ENCODE data around the gene SNCA.

GRCh38 chr4:89879215-89879614 lies 42.3 kb upstream of the SNCA start:
- TF ChIP-seq, protein P1, sequence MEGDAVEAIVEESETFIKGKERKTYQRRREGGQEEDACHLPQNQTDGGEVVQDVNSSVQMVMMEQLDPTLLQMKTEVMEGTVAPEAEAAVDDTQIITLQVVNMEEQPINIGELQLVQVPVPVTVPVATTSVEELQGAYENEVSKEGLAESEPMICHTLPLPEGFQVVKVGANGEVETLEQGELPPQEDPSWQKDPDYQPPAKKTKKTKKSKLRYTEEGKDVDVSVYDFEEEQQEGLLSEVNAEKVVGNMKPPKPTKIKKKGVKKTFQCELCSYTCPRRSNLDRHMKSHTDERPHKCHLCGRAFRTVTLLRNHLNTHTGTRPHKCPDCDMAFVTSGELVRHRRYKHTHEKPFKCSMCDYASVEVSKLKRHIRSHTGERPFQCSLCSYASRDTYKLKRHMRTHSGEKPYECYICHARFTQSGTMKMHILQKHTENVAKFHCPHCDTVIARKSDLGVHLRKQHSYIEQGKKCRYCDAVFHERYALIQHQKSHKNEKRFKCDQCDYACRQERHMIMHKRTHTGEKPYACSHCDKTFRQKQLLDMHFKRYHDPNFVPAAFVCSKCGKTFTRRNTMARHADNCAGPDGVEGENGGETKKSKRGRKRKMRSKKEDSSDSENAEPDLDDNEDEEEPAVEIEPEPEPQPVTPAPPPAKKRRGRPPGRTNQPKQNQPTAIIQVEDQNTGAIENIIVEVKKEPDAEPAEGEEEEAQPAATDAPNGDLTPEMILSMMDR (tag by site-specific recombination; IDR thresholded peaks at IDR 0.05), result no peak
- TF ChIP-seq ZNF449 (tag by site-specific recombination; IDR thresholded peaks at IDR 0.05) (no peak), PATZ1 (tag by site-specific recombination; IDR thresholded peaks at IDR 0.05) (no peak)

Measured in HEK293 (cell line).